GM03348 (cell line): Measurements from ENCODE around the gene KCNK7.

Experiments used
- DNase-seq: peaks from one replicate; pipeline ENCODE4 v3.0.0; 2012; ENCODE audit warnings: low spot score

KCNK7 gene

GRCh38 chr11:65556470-65557279 lies 38.9 kb downstream of the KCNK7 start:
- no peak for DNase-seq

- peak; percentile 92 for DNase-seq
Measured at GRCh38 chr11:65555693-65556231, 39.8 kb downstream of the KCNK7 start.

GRCh38 chr11:65554842-65555430 lies 40.7 kb downstream of the KCNK7 start:
- no peak for DNase-seq

- no peak for DNase-seq
Measured at GRCh38 chr11:65554057-65554818, 41.4 kb downstream of the KCNK7 start.

- DNase-seq: no peak
Measured at GRCh38 chr11:65553301-65554001, 42.1 kb downstream of the KCNK7 start.

GRCh38 chr11:65552388-65552951 lies 43.1 kb downstream of the KCNK7 start:
- DNase-seq: no peak

- no peak for DNase-seq
Measured at GRCh38 chr11:65551572-65552387, 43.8 kb downstream of the KCNK7 start.

- no peak for DNase-seq
Measured at GRCh38 chr11:65549096-65549495, 46.5 kb downstream of the KCNK7 start.

- DNase-seq: no peak
Measured at GRCh38 chr11:65548395-65548794, 47.2 kb downstream of the KCNK7 start.

- DNase-seq: no peak
Measured at GRCh38 chr11:65547446-65548125, 48.0 kb downstream of the KCNK7 start.

- DNase-seq: no peak
Measured at GRCh38 chr11:65546217-65546958, 49.2 kb downstream of the KCNK7 start.

GRCh38 chr11:65545853-65546216 lies 49.8 kb downstream of the KCNK7 start:
- no peak for DNase-seq
